HCT116 (cell line): ENCODE results near the gene RPS6KL1.

ENCODE experiments used
- ATF3 ChIP-seq: IDR thresholded peaks from 2 replicates; pipeline ENCODE4 v1.6.1; 2012
- CTCF ChIP-seq, 3 experiments: fragments of 200-600 bp in 1 of 3; sonication (generic) in 1 of 3; IDR thresholded peaks in 2 of 3; conservative IDR thresholded peaks in 1 of 3; 2 replicates each; pipeline ENCODE4 v1.5.1; 2012 to 2017; ENCODE audit warnings: low read depth in 2 of 3, low read length in 2 of 3, antibody characterized with exemption in 1 of 3, borderline replicate concordance in 1 of 3, control low read depth in 1 of 3, mild to moderate bottlenecking in 1 of 3, mixed read lengths in 1 of 3, mixed run types in 1 of 3, moderate library complexity in 1 of 3; ENCODE audit not compliant: insufficient read depth in 1 of 3
- EZH2 ChIP-seq: fragments of 200-600 bp; sonication (generic); IDR thresholded peaks from 2 replicates; pipeline ENCODE4 v1.6.1; 2017; ENCODE audit warnings: antibody characterized with exemption, mixed run types
- EZH2phosphoT487 ChIP-seq: fragments of 200-600 bp; IDR thresholded peaks from 2 replicates; pipeline ENCODE4 v1.6.1; 2018; ENCODE audit warnings: antibody characterized with exemption, borderline replicate concordance
- MAX ChIP-seq: IDR thresholded peaks from 2 replicates; pipeline ENCODE4 v1.6.1; 2012
- POLR2A ChIP-seq: IDR thresholded peaks from 2 replicates; pipeline ENCODE4 v1.7.0; 2011; ENCODE audit warnings: borderline replicate concordance; ENCODE audit not compliant: insufficient read depth, insufficient read length; ENCODE audit errors: extremely low read depth
- RAD21 ChIP-seq: IDR thresholded peaks from 2 replicates; pipeline ENCODE4 v1.6.1; 2012; ENCODE audit warnings: low read depth, mild to moderate bottlenecking
- SIN3A ChIP-seq: IDR thresholded peaks from 2 replicates; pipeline ENCODE4 v1.6.1; 2012; ENCODE audit warnings: low read depth
- ZBTB33 ChIP-seq: IDR thresholded peaks from 2 replicates; pipeline ENCODE4 v1.6.1; 2011; ENCODE audit warnings: mild to moderate bottlenecking, low read length, moderate library complexity; ENCODE audit not compliant: insufficient replicate concordance; ENCODE audit errors: extremely low read depth
- ZNF274 ChIP-seq: fragments of 200-500 bp; sonication (Bioruptor generic); IDR thresholded peaks from 2 replicates; pipeline ENCODE4 v1.6.1; 2014; ENCODE audit warnings: mild to moderate bottlenecking, low read depth, low read length, inconsistent platforms

- TF ChIP-seq POLR2A (no peak), ZBTB33 (no peak), CTCF (IDR thresholded peaks at IDR 0.05 in 2 of 3, conservative IDR thresholded peaks at IDR 0.05 in 1 of 3; ENCODE audit: borderline replicate concordance in 1 of 3, insufficient read depth in 1 of 3, low read depth in 2 of 3, low read length in 2 of 3) (no peak), EZH2 (no peak), ATF3 (no peak), SIN3A (no peak), ZNF274 (no peak), RAD21 (no peak), EZH2phosphoT487 (no peak), MAX (no peak)
Measured at GRCh38 chr14:74929242-74929641, 6.2 kb upstream of the RPS6KL1 start.
